ENCODE results near the gene LIPG.

DNA sequence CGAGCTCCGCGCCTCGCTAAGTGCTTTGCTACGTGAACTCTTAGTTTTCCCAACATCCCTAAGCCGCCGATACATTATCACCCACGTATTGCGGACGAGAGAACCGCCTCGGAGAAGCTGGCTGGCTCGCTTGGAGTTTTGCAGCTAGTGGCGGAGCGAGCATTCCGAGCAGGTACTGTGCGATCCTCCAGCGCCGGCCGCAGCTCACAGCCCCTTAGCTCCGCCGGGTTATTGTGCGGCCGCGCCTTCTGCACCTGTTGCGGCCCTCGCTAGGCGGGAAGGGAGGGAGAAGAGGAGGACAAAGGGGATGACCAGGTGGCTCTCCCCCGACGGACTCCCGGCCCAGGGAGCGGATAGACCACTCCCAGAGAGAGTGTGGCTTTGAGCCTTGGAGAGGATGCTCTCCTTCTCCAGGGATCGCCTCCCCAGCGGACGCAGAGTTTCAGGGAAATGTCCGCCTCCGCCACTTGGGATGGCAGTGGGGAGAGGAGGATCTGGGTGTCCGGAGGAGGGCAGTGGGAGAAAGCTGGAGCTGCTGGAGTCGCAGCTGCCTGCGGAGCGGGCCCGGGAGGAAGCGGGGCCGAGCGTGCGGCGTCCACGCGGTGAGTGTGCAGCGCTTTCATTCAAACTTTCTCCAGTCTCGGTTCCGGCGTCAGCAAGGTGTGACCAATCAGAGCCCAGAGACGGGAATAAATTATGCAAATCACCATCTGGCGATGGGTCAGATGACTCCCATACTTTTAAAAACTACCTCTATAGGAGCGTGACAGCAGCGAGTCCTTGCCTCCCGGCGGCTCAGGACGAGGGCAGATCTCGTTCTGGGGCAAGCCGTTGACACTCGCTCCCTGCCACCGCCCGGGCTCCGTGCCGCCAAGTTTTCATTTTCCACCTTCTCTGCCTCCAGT is at the start of gene LIPG:
- TF ChIP-seq, protein P1, sequence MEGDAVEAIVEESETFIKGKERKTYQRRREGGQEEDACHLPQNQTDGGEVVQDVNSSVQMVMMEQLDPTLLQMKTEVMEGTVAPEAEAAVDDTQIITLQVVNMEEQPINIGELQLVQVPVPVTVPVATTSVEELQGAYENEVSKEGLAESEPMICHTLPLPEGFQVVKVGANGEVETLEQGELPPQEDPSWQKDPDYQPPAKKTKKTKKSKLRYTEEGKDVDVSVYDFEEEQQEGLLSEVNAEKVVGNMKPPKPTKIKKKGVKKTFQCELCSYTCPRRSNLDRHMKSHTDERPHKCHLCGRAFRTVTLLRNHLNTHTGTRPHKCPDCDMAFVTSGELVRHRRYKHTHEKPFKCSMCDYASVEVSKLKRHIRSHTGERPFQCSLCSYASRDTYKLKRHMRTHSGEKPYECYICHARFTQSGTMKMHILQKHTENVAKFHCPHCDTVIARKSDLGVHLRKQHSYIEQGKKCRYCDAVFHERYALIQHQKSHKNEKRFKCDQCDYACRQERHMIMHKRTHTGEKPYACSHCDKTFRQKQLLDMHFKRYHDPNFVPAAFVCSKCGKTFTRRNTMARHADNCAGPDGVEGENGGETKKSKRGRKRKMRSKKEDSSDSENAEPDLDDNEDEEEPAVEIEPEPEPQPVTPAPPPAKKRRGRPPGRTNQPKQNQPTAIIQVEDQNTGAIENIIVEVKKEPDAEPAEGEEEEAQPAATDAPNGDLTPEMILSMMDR (IDR thresholded peaks at IDR 0.05) = no peak
- no peak for TF ChIP-seq POLR2A (IDR thresholded peaks at IDR 0.05)
